Measurements from ENCODE around the gene RAVER1.

The RAVER1 gene

GRCh38 chr19:10270616-10271394 lies 62.5 kb downstream of the RAVER1 start, which contains the start of gene ICAM1:
ICAM1 (plus strand) TSS chr19:10271120; CDS start chr19:10271160, 40 bp downstream.
- in situ Hi-C loops (cut with HindIII; ENCODE audit: low sequenced_read_pairs) = no loop called here

GRCh38 chr19:10270180-10270615 lies 63.1 kb downstream of the RAVER1 start:
- in situ Hi-C loops (cut with HindIII; ENCODE audit: low sequenced_read_pairs) = no loop called here

- in situ Hi-C loops (cut with HindIII; ENCODE audit: low sequenced_read_pairs) = no loop called here
Observed at GRCh38 chr19:10269333-10270179, 63.8 kb downstream of the RAVER1 start.

- in situ Hi-C loops (cut with HindIII; ENCODE audit: low sequenced_read_pairs) = no loop called here
Observed at GRCh38 chr19:10268071-10268470, 65.3 kb downstream of the RAVER1 start.

GRCh38 chr19:10266706-10267105 lies 66.6 kb downstream of the RAVER1 start:
- in situ Hi-C loops (cut with HindIII; ENCODE audit: low sequenced_read_pairs) = no loop called here
